Heart right ventricle (tissue), 16 donors: ENCODE data around the gene CORIN. TPM values are rescaled to one million over a fixed set of nuclear protein-coding genes. Genes with fewer than 3 reads are reported as not detected.

Experiments
- ATAC-seq, 8 donors: fragments of 200-7000 bp; cut with Tn5 transposase; one replicate each; pipeline ENCODE4 v1.9.1; 2020; ENCODE audit warnings: mild to moderate bottlenecking in 8 of 8, moderate library complexity in 8 of 8, moderate number of reproducible peaks in 1 of 8
- DNase-seq, 2 donors: peaks; one replicate each; pipeline ENCODE4 v3.0.0-alpha.2; 2020
- H3K27ac ChIP-seq, 10 donors: fragments of 200-600 bp; sonication (generic) in 2 of 10; one replicate each; pipeline versions ENCODE4 v1.5.0 to v1.8.0; 2020 to 2022; ENCODE audit warnings: mild to moderate bottlenecking in 3 of 10
- H3K27me3 ChIP-seq, 7 donors: fragments of 200-600 bp; one replicate each; pipeline ENCODE4 v1.8.0; 2021 to 2022; ENCODE audit warnings: mild to moderate bottlenecking in 2 of 7
- H3K36me3 ChIP-seq, 9 donors: fragments of 200-600 bp; sonication (generic) in 1 of 9; one replicate each; pipeline versions ENCODE4 v1.5.0 to v1.8.0; 2020 to 2022; ENCODE audit warnings: mild to moderate bottlenecking in 2 of 9
- H3K4me1 ChIP-seq, 9 donors: fragments of 200-600 bp; sonication (generic) in 1 of 9; one replicate each; pipeline versions ENCODE4 v1.5.0 to v1.8.0; 2020 to 2022; ENCODE audit warnings: mild to moderate bottlenecking in 4 of 9
- H3K4me3 ChIP-seq, 10 donors: fragments of 200-600 bp; sonication (generic) in 2 of 10; one replicate each; pipeline versions ENCODE4 v1.5.0 to v1.8.0; 2020 to 2022; ENCODE audit warnings: mild to moderate bottlenecking in 7 of 10, moderate library complexity in 2 of 10
- H3K9me3 ChIP-seq, 11 donors: fragments of 200-600 bp in 10 of 11; sonication (generic) in 2 of 11; one replicate each; pipeline versions ENCODE4 v1.5.0 to v1.8.0; 2013 to 2022; ENCODE audit warnings: mild to moderate bottlenecking in 2 of 11, control low read depth in 1 of 11, moderate library complexity in 1 of 11
- WGBS, 2 donors: extraction: QIAGEN DNeasy Blood & Tissue Kit; methylation state at CpG; one replicate each; pipeline ENCODE4 v1.1.7; 2013; ENCODE audit warnings: inconsistent platforms in 1 of 2; 5-methylcytosine and 5-hydroxymethylcytosine counted together
- intact Hi-C, 10 donors: fragments of 100-400 bp; cut with DNase I; formaldehyde crosslinking; loops; one replicate each; pipeline versions ENCODE4 v1.11.1 to v1.14.2; 2022
- polyA plus RNA-seq, 2 donors: library from polyadenylated mRNA; stranded (reverse); fragments of 200-250 nt; gene quantifications; one replicate each; pipeline ENCODE4 v1.2.3, GENCODE V29; 2013
- total RNA-seq, 10 donors: library from RNA; stranded (reverse); fragmentation: NEBNext Ultra II Directional in 3 of 10; extraction: Animal tissue kit (Norgen Biotek cat#: 25700) in 3 of 10; gene quantifications; one replicate each; pipeline versions ENCODE4 v1.2.1 to v1.2.4, GENCODE V29; 2021 to 2023
- TF ChIP-seq, protein P1 (sequence below), 9 donors: fragments of 200-600 bp; sonication (generic) in 2 of 9; IDR thresholded peaks; one replicate each; pipeline versions ENCODE4 v1.5.0 to v1.8.0; 2021 to 2022; ENCODE audit warnings: antibody characterized with exemption in 9 of 9, mild to moderate bottlenecking in 5 of 9, moderate library complexity in 1 of 9
- donor health status: Arrhythmogenic right ventricular cardiomyopathy.
- donor health status: ischemic (EF 13 %, LVEDD 7.1; RV severe dilation, severe dysfunction).
- donor health status: healthy with polysubstance abuse.
- donor health status: DM: no; HTN: yes; CAD: no.
- donor health status: DM: no; HTN: no; CAD: no.
- donor health status: ischemic (EF 25% LVEDD 6.9; RV normal size, moderate dysfunction).
- donor health status: ischemic (EF 25% LVEDD 5.7; RV mildly dilated, moderate dysfunction).
- donor health status: healthy.
- donor health status: DM: yes; HTN: yes; CAD: no.
- donor health status: Ischemic cardiomyopathy.
- donor health status: ischemic (EF 35%, LVEDD 5.7; RV mildly dilated, moderate dysfunction).
- donor health status: nonischemic (EF 11% LVEDD 7.7; RV severe dilation, severe dysfunction).
- donor health status: DM: yes; HTN: yes; CAD: no.
- donor health status: PGD.
- donor health status: ischemic (EF 29% LVEDD 5.4; RV normal size, mild dysfunction).
- donor health status: nonischemic (EF 23%, LVEDD 6.1; RV moderate dilation, normal function).

The CORIN gene
- total and polyA plus RNA-seq, 12 donors = 8.4 to 159 (median 70.2) TPM

DNA sequence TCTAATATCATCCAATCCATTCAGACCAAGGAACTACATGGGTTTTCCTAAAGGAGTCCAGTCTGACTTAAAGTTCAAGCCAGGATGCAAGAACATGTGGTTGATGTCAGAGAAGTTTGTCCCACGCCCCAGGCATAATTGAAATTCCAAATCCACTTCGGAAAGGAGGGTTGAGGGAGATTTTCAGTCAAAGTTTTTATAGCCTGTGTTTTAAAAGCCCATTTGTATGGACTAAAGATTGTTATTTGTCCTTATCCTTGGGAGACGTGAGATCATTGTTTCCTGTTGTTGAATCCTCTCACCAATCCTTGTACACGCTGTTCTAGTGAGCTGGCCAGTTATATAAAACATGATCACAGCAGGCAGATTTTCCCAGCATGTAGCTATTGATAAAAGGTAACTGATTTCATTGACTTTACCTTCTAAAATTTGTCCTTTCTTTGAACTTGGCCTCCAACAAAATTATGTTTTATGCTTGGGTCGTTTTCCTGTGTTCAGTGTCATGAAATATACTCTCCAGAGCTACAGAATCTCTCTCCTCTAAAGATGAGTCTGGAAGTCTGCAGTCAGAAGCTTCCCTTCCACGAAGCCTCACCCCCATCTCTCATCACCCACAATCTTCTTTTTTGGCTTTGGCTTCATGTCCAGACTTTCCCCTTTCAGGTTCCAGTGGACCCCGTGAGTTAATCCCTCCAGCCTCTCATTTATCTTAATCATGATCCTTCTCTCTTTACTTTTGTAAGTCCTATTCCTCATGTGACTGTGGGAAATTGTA is 259.9 kb downstream of the CORIN start:
- 40 to 53% methylated on average over 7 of the region's 7 CpGs for WGBS, 2 donors
- Histone ChIP-seq H3K4me1 (peaks cover 0 to 33% (median 14%) of the 10 kb centered on the region in 9 donors), H3K9me3 (no peaks in the 10 kb centered on the region), H3K27ac (peak overlapping the region; percentile 1 to 93 (median 78)), H3K36me3 (peaks cover 0 to 98% (median 38%) of the 10 kb centered on the region in 9 donors), H3K4me3 (no peak overlapping the region), H3K27me3 (no peaks in the 10 kb centered on the region)
- TF ChIP-seq, protein P1, sequence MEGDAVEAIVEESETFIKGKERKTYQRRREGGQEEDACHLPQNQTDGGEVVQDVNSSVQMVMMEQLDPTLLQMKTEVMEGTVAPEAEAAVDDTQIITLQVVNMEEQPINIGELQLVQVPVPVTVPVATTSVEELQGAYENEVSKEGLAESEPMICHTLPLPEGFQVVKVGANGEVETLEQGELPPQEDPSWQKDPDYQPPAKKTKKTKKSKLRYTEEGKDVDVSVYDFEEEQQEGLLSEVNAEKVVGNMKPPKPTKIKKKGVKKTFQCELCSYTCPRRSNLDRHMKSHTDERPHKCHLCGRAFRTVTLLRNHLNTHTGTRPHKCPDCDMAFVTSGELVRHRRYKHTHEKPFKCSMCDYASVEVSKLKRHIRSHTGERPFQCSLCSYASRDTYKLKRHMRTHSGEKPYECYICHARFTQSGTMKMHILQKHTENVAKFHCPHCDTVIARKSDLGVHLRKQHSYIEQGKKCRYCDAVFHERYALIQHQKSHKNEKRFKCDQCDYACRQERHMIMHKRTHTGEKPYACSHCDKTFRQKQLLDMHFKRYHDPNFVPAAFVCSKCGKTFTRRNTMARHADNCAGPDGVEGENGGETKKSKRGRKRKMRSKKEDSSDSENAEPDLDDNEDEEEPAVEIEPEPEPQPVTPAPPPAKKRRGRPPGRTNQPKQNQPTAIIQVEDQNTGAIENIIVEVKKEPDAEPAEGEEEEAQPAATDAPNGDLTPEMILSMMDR (IDR thresholded peaks at IDR 0.05) = no peak
- ATAC-seq = peak; percentile 47 to 96 (median 90)
- DNase-seq = peak in 1 of 2 donors; percentile 6
- intact Hi-C loops = no loop called here

DNA sequence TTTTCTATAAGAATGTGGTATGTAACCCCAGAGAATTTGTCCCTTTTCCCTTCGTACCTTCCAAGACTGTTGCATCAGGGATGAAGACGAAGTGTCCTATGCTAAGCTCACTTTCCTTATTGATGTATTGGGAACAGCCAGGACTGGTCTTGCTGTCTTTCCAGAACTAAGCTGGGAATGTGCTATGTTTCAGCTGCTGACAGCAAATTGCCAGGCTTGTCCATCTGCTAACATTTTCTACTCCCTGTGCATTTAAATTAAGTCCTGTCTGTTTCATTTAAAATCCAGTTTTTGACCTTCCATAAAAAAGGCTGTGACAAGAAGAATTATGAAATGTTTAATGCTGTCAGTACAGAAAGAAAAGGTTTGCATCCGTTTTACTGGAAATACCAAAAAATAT is 264.9 kb downstream of the CORIN start:
- Histone ChIP-seq H3K9me3 (no peaks in the 10 kb centered on the region), H3K27me3 (no peaks in the 10 kb centered on the region), H3K36me3 (peaks cover 0 to 96% (median 40%) of the 10 kb centered on the region in 9 donors), H3K4me3 (no peak overlapping the region), H3K27ac (no peak overlapping the region), H3K4me1 (peaks cover 0 to 13% (median 7%) of the 10 kb centered on the region in 9 donors)
- no peak for DNase-seq
- no peak for ATAC-seq
- TF ChIP-seq, protein P1 (IDR thresholded peaks at IDR 0.05) = no peak
- 75 to 83% methylated on average over 3 of the region's 3 CpGs for WGBS, 2 donors
- intact Hi-C loops = no loop called here

DNA sequence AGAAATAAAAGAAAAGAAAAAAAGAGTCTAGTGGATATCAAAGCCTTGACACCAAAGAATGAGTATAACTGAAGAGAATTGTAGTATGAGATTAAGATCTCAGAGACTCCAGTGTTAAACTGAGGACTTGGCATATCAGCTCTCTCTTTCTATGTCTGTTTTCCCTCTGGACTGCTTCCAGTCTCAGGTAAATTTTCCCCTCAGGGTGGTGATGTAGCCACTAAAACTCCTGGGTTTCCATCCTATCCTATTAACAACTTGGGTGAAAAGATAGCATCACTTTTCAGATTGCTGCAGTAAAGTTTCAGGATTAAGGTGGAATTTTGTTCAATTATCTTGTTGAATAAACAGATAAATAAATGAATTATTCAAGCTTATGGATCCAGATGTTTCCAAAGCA is 267.1 kb downstream of the CORIN start:
- Histone ChIP-seq H3K27ac (no peak overlapping the region), H3K4me1 (no peaks in the 10 kb centered on the region), H3K27me3 (no peaks in the 10 kb centered on the region), H3K36me3 (peaks cover 0 to 95% (median 40%) of the 10 kb centered on the region in 9 donors), H3K4me3 (no peak overlapping the region), H3K9me3 (no peaks in the 10 kb centered on the region)
- intact Hi-C loops = no loop called here
- TF ChIP-seq, protein P1 (IDR thresholded peaks at IDR 0.05) = no peak
- DNase-seq (no peak), ATAC-seq (no peak)

DNA sequence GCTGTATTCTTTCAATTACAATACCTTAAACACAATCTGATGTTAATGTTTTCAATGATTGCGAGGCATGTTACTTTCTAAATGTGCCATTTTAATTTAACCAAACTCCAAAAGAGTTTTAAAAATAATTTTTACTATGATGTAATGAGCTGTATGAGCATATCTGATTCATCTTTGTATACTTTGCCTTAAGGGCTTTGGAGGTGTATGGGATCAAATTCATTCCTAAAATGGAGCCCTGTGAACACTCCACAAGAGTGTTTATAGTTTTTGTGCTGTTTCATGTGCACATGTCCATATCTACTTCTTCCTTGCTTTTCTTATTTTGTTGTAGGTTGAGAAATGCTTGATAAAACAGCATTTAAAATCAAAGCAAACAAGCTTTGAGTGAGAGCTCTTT is 270.4 kb downstream of the CORIN start:
- Histone ChIP-seq H3K27ac (no peak overlapping the region), H3K36me3 (peaks cover 0 to 95% (median 33%) of the 10 kb centered on the region in 9 donors), H3K27me3 (no peaks in the 10 kb centered on the region), H3K4me1 (peaks cover 0 to 8% (median 0%) of the 10 kb centered on the region in 9 donors), H3K9me3 (no peaks in the 10 kb centered on the region), H3K4me3 (no peak overlapping the region)
- intact Hi-C loops = loop anchor here in 6 of 10 donors (10.0 kb wide), 3 partner anchors 73 to 103 kb away; partner anchors contain the start of genes COMMD8 (in 3 of the 6) and ATP10D (in 1 of the 6)
- WGBS, 2 donors = 99 to 100% methylated on average over 1 of the region's 1 CpG
- DNase-seq (no peak), ATAC-seq (no peak)
- TF ChIP-seq, protein P1 (IDR thresholded peaks at IDR 0.05) = no peak
